Measurements from ENCODE around the gene TYK2.
A peak's percentile ranks its signal among the peaks of the same experiment; 100 is the strongest.
"Not testable (repeated sequence)": the region's sequence is repeated elsewhere in the genome, so short reads cannot be mapped to it uniquely, and the experiment has no call there.

Gene TYK2

GRCh38 chr19:10383223-10383499 is 2.8 kb upstream of the TYK2 start:
- H3K36me3 ChIP-seq (ENCODE audit: control insufficient read depth in 1 of 2, insufficient read depth in 2 of 2, low read depth in 1 of 2, low read length in 2 of 2); H2BK120ac ChIP-seq (ENCODE audit: low read depth, low read length); H3K18ac ChIP-seq (ENCODE audit: low read depth in 1 of 2, low read length in 2 of 2); H2AK5ac ChIP-seq (ENCODE audit: low read length, severe bottlenecking); H2BK5ac ChIP-seq (ENCODE audit: low read depth, low read length, poor library complexity, severe bottlenecking); H3K23ac ChIP-seq (ENCODE audit: low read length in 2 of 2); H3K27ac ChIP-seq (ENCODE audit: low read length, poor library complexity, severe bottlenecking); H3K4me3 ChIP-seq (ENCODE audit: insufficient read depth in 1 of 2, low read depth in 1 of 2, low read length in 2 of 2); H3K9ac ChIP-seq (ENCODE audit: low read length); H3K9me3 ChIP-seq (ENCODE audit: control insufficient read depth, low read length); H4K91ac ChIP-seq (ENCODE audit: low read length); DNase-seq; H3K14ac ChIP-seq (ENCODE audit: low read length in 2 of 2); H3K4ac ChIP-seq (ENCODE audit: low read depth in 1 of 2, low read length in 2 of 2); H3K4me2 ChIP-seq (ENCODE audit: low read length, poor library complexity, severe bottlenecking); H2BK15ac ChIP-seq (ENCODE audit: low read depth, poor library complexity, severe bottlenecking); H4K8ac ChIP-seq (ENCODE audit: low read length); H3K27me3 ChIP-seq (ENCODE audit: control insufficient read depth in 1 of 2, insufficient read depth in 1 of 2, low read length in 2 of 2); H2BK12ac ChIP-seq (ENCODE audit: low read length in 2 of 2); H2AFZ ChIP-seq (ENCODE audit: low read depth, low read length): not testable (repeated sequence)
- Histone ChIP-seq H3K4me1 (ENCODE audit: control insufficient read depth, insufficient read depth, low read depth, low read length) (peaks cover 11% of the 10 kb centered on the region), H3K79me1 (replicated peaks; ENCODE audit: low read length, poor library complexity, severe bottlenecking) (peaks cover 13% of the 10 kb centered on the region)
- WGBS: 94% methylated on average over 8 of the region's 8 CpGs

DNA sequence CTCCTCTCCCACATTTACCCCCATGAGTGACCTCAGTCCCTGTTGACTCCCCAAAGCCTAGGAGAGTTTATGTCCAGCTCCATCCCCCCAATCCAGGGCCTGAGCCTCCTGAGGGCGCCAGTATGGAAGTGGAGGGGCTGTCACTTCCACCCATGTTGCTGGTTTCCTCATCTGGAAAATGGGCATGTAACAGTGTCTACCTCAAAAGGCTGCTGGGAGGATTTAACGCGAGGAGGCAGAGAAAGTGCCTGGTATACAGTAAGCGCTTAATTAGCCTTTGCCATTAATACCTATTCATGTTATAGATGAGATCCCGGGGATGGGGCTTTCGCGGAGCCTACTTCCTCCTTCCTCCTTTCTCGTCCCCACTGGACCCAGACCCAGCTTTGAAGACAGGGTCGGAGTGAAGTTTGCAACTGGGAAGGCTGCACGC is 476 bp downstream of the TYK2 start:
- Histone ChIP-seq H2BK15ac (ENCODE audit: low read depth, poor library complexity, severe bottlenecking) (no peak overlapping the region), H3K18ac (ENCODE audit: low read depth in 1 of 2, low read length in 2 of 2) (peak overlapping the region; percentile 72 to 96), H3K36me3 (ENCODE audit: control insufficient read depth in 1 of 2, insufficient read depth in 2 of 2, low read depth in 1 of 2, low read length in 2 of 2) (peaks cover 17 to 26% of the 10 kb centered on the region in 2 experiments), H3K4me1 (ENCODE audit: control insufficient read depth, insufficient read depth, low read depth, low read length) (peaks cover 12% of the 10 kb centered on the region), H2BK12ac (ENCODE audit: low read length in 2 of 2) (no peak overlapping the region), H2BK5ac (ENCODE audit: low read depth, low read length, poor library complexity, severe bottlenecking) (no peak overlapping the region), H3K9ac (ENCODE audit: low read length) (peak overlapping the region; percentile 94), H3K9me3 (ENCODE audit: control insufficient read depth, low read length) (no peaks in the 10 kb centered on the region), H3K4ac (ENCODE audit: low read depth in 1 of 2, low read length in 2 of 2) (peak overlapping the region in 1 of 2 experiments; percentile 90), H2AK5ac (ENCODE audit: low read length, severe bottlenecking) (no peak overlapping the region), H3K27me3 (ENCODE audit: control insufficient read depth in 1 of 2, insufficient read depth in 1 of 2, low read length in 2 of 2) (no peaks in the 10 kb centered on the region), H3K4me3 (ENCODE audit: insufficient read depth in 1 of 2, low read depth in 1 of 2, low read length in 2 of 2) (peak overlapping the region; percentile 83 to 94), H2AFZ (ENCODE audit: low read depth, low read length) (peak overlapping the region; percentile 98), H3K23ac (ENCODE audit: low read length in 2 of 2) (peak overlapping the region in 1 of 2 experiments; percentile 32), H2BK120ac (ENCODE audit: low read depth, low read length) (no peak overlapping the region), H3K14ac (ENCODE audit: low read length in 2 of 2) (peak overlapping the region in 1 of 2 experiments; percentile 89), H3K4me2 (ENCODE audit: low read length, poor library complexity, severe bottlenecking) (peak overlapping the region; percentile 92), H3K79me1 (replicated peaks; ENCODE audit: low read length, poor library complexity, severe bottlenecking) (peaks cover 20% of the 10 kb centered on the region), H4K8ac (ENCODE audit: low read length) (peak overlapping the region; percentile 98), H4K91ac (ENCODE audit: low read length) (peak overlapping the region; percentile 67), H3K27ac (ENCODE audit: low read length, poor library complexity, severe bottlenecking) (peak overlapping the region; percentile 37)
- 0% methylated on average over 10 of the region's 10 CpGs for WGBS
- DNase-seq: no peak

DNA sequence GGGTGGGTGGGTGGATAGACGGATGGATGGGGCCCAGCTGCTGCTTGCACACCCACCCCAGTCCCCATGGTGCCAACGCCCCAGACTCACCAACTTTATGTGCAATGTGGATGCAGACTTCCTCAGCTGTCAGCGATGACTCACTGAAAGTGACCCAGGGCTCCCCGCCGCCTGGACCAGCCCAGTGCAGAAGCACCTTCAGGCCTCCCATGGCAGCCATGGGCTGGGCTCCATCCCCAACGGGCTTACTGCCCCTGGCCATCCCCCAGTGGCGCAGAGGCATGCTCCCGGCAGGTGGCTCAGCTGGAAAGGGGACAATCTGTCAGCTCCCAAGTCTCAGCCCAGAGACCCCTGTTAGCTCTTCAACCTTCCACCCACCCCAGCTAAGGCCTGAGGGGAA is 2.2 kb downstream of the TYK2 start:
- H2BK15ac ChIP-seq (ENCODE audit: low read depth, poor library complexity, severe bottlenecking): no peak overlapping the region
- 96% methylated on average over 7 of the region's 8 CpGs for WGBS
- H3K23ac ChIP-seq (ENCODE audit: low read length in 2 of 2): no peak overlapping the region
- no peak overlapping the region for H2BK5ac ChIP-seq (ENCODE audit: low read depth, low read length, poor library complexity, severe bottlenecking)
- H3K36me3 ChIP-seq (ENCODE audit: control insufficient read depth in 1 of 2, insufficient read depth in 2 of 2, low read depth in 1 of 2, low read length in 2 of 2): peaks cover 23 to 35% of the 10 kb centered on the region in 2 experiments
- DNase-seq: no peak
- H3K14ac ChIP-seq (ENCODE audit: low read length in 2 of 2): no peak overlapping the region
- H3K27ac ChIP-seq (ENCODE audit: low read length, poor library complexity, severe bottlenecking): no peak overlapping the region
- no peak overlapping the region for H3K4ac ChIP-seq (ENCODE audit: low read depth in 1 of 2, low read length in 2 of 2)
- no peak overlapping the region for H3K9ac ChIP-seq (ENCODE audit: low read length)
- no peak overlapping the region for H3K18ac ChIP-seq (ENCODE audit: low read depth in 1 of 2, low read length in 2 of 2)
- H3K27me3 ChIP-seq (ENCODE audit: control insufficient read depth in 1 of 2, insufficient read depth in 1 of 2, low read length in 2 of 2): no peaks in the 10 kb centered on the region
- no peak overlapping the region for H4K8ac ChIP-seq (ENCODE audit: low read length)
- no peak overlapping the region for H2BK120ac ChIP-seq (ENCODE audit: low read depth, low read length)
- no peak overlapping the region for H2AFZ ChIP-seq (ENCODE audit: low read depth, low read length)
- no peaks in the 10 kb centered on the region for H3K9me3 ChIP-seq (ENCODE audit: control insufficient read depth, low read length)
- no peak overlapping the region for H2AK5ac ChIP-seq (ENCODE audit: low read length, severe bottlenecking)
- no peak overlapping the region for H3K4me3 ChIP-seq (ENCODE audit: insufficient read depth in 1 of 2, low read depth in 1 of 2, low read length in 2 of 2)
- no peak overlapping the region for H4K91ac ChIP-seq (ENCODE audit: low read length)
- H2BK12ac ChIP-seq (ENCODE audit: low read length in 2 of 2): no peak overlapping the region
- peaks cover 21% of the 10 kb centered on the region for H3K79me1 ChIP-seq (replicated peaks; ENCODE audit: low read length, poor library complexity, severe bottlenecking)
- no peak overlapping the region for H3K4me2 ChIP-seq (ENCODE audit: low read length, poor library complexity, severe bottlenecking)
- H3K4me1 ChIP-seq (ENCODE audit: control insufficient read depth, insufficient read depth, low read depth, low read length): peaks cover 10% of the 10 kb centered on the region

GRCh38 chr19:10377140-10377640 is 3.2 kb downstream of the TYK2 start:
- H2BK15ac ChIP-seq (ENCODE audit: low read depth, poor library complexity, severe bottlenecking); H2BK120ac ChIP-seq (ENCODE audit: low read depth, low read length); H3K23ac ChIP-seq (ENCODE audit: low read length in 2 of 2); H2AFZ ChIP-seq (ENCODE audit: low read depth, low read length); H3K9ac ChIP-seq (ENCODE audit: low read length); H3K4me3 ChIP-seq (ENCODE audit: insufficient read depth in 1 of 2, low read depth in 1 of 2, low read length in 2 of 2); H3K18ac ChIP-seq (ENCODE audit: low read depth in 1 of 2, low read length in 2 of 2); H3K27me3 ChIP-seq (ENCODE audit: control insufficient read depth in 1 of 2, insufficient read depth in 1 of 2, low read length in 2 of 2); H3K9me3 ChIP-seq (ENCODE audit: control insufficient read depth, low read length); H2BK12ac ChIP-seq (ENCODE audit: low read length in 2 of 2); H3K27ac ChIP-seq (ENCODE audit: low read length, poor library complexity, severe bottlenecking); H3K14ac ChIP-seq (ENCODE audit: low read length in 2 of 2); H3K4ac ChIP-seq (ENCODE audit: low read depth in 1 of 2, low read length in 2 of 2); DNase-seq; H2AK5ac ChIP-seq (ENCODE audit: low read length, severe bottlenecking); H3K4me2 ChIP-seq (ENCODE audit: low read length, poor library complexity, severe bottlenecking); H3K4me1 ChIP-seq (ENCODE audit: control insufficient read depth, insufficient read depth, low read depth, low read length); H4K8ac ChIP-seq (ENCODE audit: low read length); H4K91ac ChIP-seq (ENCODE audit: low read length); H2BK5ac ChIP-seq (ENCODE audit: low read depth, low read length, poor library complexity, severe bottlenecking): not testable (repeated sequence)
- peaks cover 25 to 39% of the 10 kb centered on the region in 2 experiments for H3K36me3 ChIP-seq (ENCODE audit: control insufficient read depth in 1 of 2, insufficient read depth in 2 of 2, low read depth in 1 of 2, low read length in 2 of 2)
- WGBS: 100% methylated on average over 2 of the region's 2 CpGs
- peaks cover 25% of the 10 kb centered on the region for H3K79me1 ChIP-seq (replicated peaks; ENCODE audit: low read length, poor library complexity, severe bottlenecking)
